Skeletal muscle tissue (tissue), 4 donors: Measurements from ENCODE around the gene USP13. TPM values are rescaled to one million over a fixed set of nuclear protein-coding genes. Genes with fewer than 3 reads are reported as not detected.
"Not testable (repeated sequence)": the region's sequence is repeated elsewhere in the genome, so short reads cannot be mapped to it uniquely, and the experiment has no call there.

Experiments used
- H3K27ac ChIP-seq: one replicate; pipeline ENCODE4 v1.7.0; 2013; ENCODE audit warnings: mild to moderate bottlenecking, low read depth, low read length, inconsistent platforms
- H3K27me3 ChIP-seq, 3 donors: one replicate each; pipeline ENCODE4 v1.7.0; 2013; ENCODE audit warnings: low read length in 3 of 3; ENCODE audit not compliant: control insufficient read depth in 3 of 3, insufficient read depth in 3 of 3
- H3K36me3 ChIP-seq, 3 donors: one replicate each; pipeline ENCODE4 v1.7.0; 2013; ENCODE audit warnings: low read length in 3 of 3; ENCODE audit not compliant: control insufficient read depth in 3 of 3, insufficient read depth in 3 of 3
- H3K4me1 ChIP-seq, 3 donors: one replicate each; pipeline ENCODE4 v1.7.0; 2013; ENCODE audit warnings: low read length in 3 of 3, mild to moderate bottlenecking in 3 of 3; ENCODE audit not compliant: control insufficient read depth in 3 of 3, insufficient read depth in 3 of 3
- H3K4me3 ChIP-seq, 3 donors: one replicate each; pipeline ENCODE4 v1.7.0; 2013; ENCODE audit warnings: low read length in 3 of 3
- H3K9ac ChIP-seq, 3 donors: one replicate each; pipeline ENCODE4 v1.7.0; 2013; ENCODE audit warnings: low read length in 3 of 3, mild to moderate bottlenecking in 3 of 3, moderate library complexity in 2 of 3, low read depth in 1 of 3
- H3K9me3 ChIP-seq, 3 donors: one replicate each; pipeline ENCODE4 v1.7.0; 2013; ENCODE audit warnings: low read length in 3 of 3; ENCODE audit not compliant: control insufficient read depth in 3 of 3
- total RNA-seq: library from RNA; depleted of rRNA; stranded (reverse); fragments of >200 nt; gene quantifications from one replicate; pipeline ENCODE4 v1.2.3, GENCODE V29; 2014
- donor health status: Osteomylitis.

Gene USP13
- total RNA-seq, 1 donor from 2014 or later = 26.1 TPM

GRCh38 chr3:179671747-179672242, 19.0 kb downstream of the USP13 start:
- H3K27ac ChIP-seq = peak overlapping the region; percentile 76
- no peaks in the 10 kb centered on the region for H3K27me3 ChIP-seq
- H3K9me3 ChIP-seq = no peaks in the 10 kb centered on the region
- H3K4me1 ChIP-seq = peaks cover 34 to 45% (median 45%) of the 10 kb centered on the region in 3 donors
- H3K9ac ChIP-seq = peak overlapping the region; percentile 22 to 34 (median 27)
- peak overlapping the region in 1 of 3 donors; percentile 48 for H3K4me3 ChIP-seq
- peaks cover 0 to 2% (median 0%) of the 10 kb centered on the region in 3 donors for H3K36me3 ChIP-seq

- no peak overlapping the region for H3K4me3 ChIP-seq
- H3K27ac ChIP-seq = peak overlapping the region; percentile 76
- H3K9me3 ChIP-seq = no peaks in the 10 kb centered on the region
- H3K9ac ChIP-seq = peak overlapping the region in 1 of 3 donors; percentile 39
- H3K4me1 ChIP-seq = peaks cover 24 to 37% (median 36%) of the 10 kb centered on the region in 3 donors
- H3K36me3 ChIP-seq = peaks cover 0 to 2% (median 0%) of the 10 kb centered on the region in 3 donors
- no peaks in the 10 kb centered on the region for H3K27me3 ChIP-seq
Observed at GRCh38 chr3:179672918-179673317, 20.1 kb downstream of the USP13 start.

GRCh38 chr3:179673523-179673922, 20.7 kb downstream of the USP13 start:
- no peak overlapping the region for H3K9ac ChIP-seq
- H3K27me3 ChIP-seq = no peaks in the 10 kb centered on the region
- H3K36me3 ChIP-seq = peaks cover 0 to 2% (median 0%) of the 10 kb centered on the region in 3 donors
- H3K27ac ChIP-seq = peak overlapping the region; percentile 76
- no peaks in the 10 kb centered on the region for H3K9me3 ChIP-seq
- H3K4me3 ChIP-seq = no peak overlapping the region
- H3K4me1 ChIP-seq = peaks cover 20 to 32% (median 30%) of the 10 kb centered on the region in 3 donors

- no peak overlapping the region for H3K9ac ChIP-seq
- no peaks in the 10 kb centered on the region for H3K27me3 ChIP-seq
- H3K27ac ChIP-seq = peak overlapping the region; percentile 36
- no peaks in the 10 kb centered on the region for H3K36me3 ChIP-seq
- H3K4me1 ChIP-seq = peaks cover 17 to 29% (median 21%) of the 10 kb centered on the region in 3 donors
- H3K9me3 ChIP-seq = no peaks in the 10 kb centered on the region
- H3K4me3 ChIP-seq = no peak overlapping the region
Observed at GRCh38 chr3:179676081-179676480, 23.2 kb downstream of the USP13 start.

- Histone ChIP-seq H3K36me3 (no peaks in the 10 kb centered on the region), H3K4me1 (peaks cover 9 to 25% (median 18%) of the 10 kb centered on the region in 3 donors), H3K4me3 (no peak overlapping the region), H3K9ac (peak overlapping the region in 1 of 3 donors; percentile 33), H3K9me3 (no peaks in the 10 kb centered on the region), H3K27ac (peak overlapping the region; percentile 23), H3K27me3 (no peaks in the 10 kb centered on the region)
Observed at GRCh38 chr3:179677884-179678283, 25.0 kb downstream of the USP13 start.

GRCh38 chr3:179681492-179682263, 28.8 kb downstream of the USP13 start:
- Histone ChIP-seq H3K36me3 (peaks cover 0 to 7% (median 4%) of the 10 kb centered on the region in 3 donors), H3K9ac (no peak overlapping the region), H3K4me1 (peaks cover 3 to 15% (median 11%) of the 10 kb centered on the region in 3 donors), H3K4me3 (no peak overlapping the region), H3K27me3 (no peaks in the 10 kb centered on the region), H3K27ac (peak overlapping the region; percentile 15), H3K9me3 (no peaks in the 10 kb centered on the region)

- Histone ChIP-seq H3K27me3 (no peaks in the 10 kb centered on the region), H3K9ac (no peak overlapping the region), H3K36me3 (peaks cover 0 to 7% (median 5%) of the 10 kb centered on the region in 3 donors), H3K9me3 (no peaks in the 10 kb centered on the region), H3K27ac (no peak overlapping the region), H3K4me3 (no peak overlapping the region), H3K4me1 (peaks cover 3 to 14% (median 11%) of the 10 kb centered on the region in 3 donors)
Observed at GRCh38 chr3:179682426-179683080, 29.7 kb downstream of the USP13 start.

GRCh38 chr3:179683286-179683685, 30.4 kb downstream of the USP13 start:
- peaks cover 3 to 14% (median 10%) of the 10 kb centered on the region in 3 donors for H3K4me1 ChIP-seq
- H3K9me3 ChIP-seq, H3K36me3 ChIP-seq, H3K4me3 ChIP-seq, H3K9ac ChIP-seq, H3K27ac ChIP-seq, H3K27me3 ChIP-seq: not testable (repeated sequence)

GRCh38 chr3:179687967-179688535, 35.2 kb downstream of the USP13 start:
- H3K9me3 ChIP-seq = no peaks in the 10 kb centered on the region
- no peak overlapping the region for H3K27ac ChIP-seq
- H3K36me3 ChIP-seq = peaks cover 10 to 27% (median 14%) of the 10 kb centered on the region in 3 donors
- no peak overlapping the region for H3K4me3 ChIP-seq
- no peaks in the 10 kb centered on the region for H3K4me1 ChIP-seq
- H3K27me3 ChIP-seq = no peaks in the 10 kb centered on the region
- H3K9ac ChIP-seq = no peak overlapping the region
